ENCODE measurements around the gene FDX2. TPM values are rescaled to one million over a fixed set of nuclear protein-coding genes. Genes with fewer than 3 reads are reported as not detected.

The FDX2 gene
- total and polyA plus RNA-seq, 2 donors (not counting 1 experiment from before 2014, with no cell fraction given): 14.0 to 21.0 TPM

- H3K4me2 ChIP-seq (ENCODE audit: extremely low read depth, insufficient read depth, low read length): peak overlapping the region; percentile 93
- peaks cover 55% of the 10 kb centered on the region for H3K27me3 ChIP-seq (ENCODE audit: control insufficient read depth, insufficient read depth, low read length)
- TF ChIP-seq EZH2 (IDR thresholded peaks at IDR 0.05; ENCODE audit: low read length, missing control alignments): peak; percentile 54
- TF ChIP-seq CTCF (conservative IDR thresholded peaks at IDR 0.05 in 1 of 2, IDR thresholded peaks at IDR 0.05 in 1 of 2; ENCODE audit: low read depth in 1 of 2, low read length in 2 of 2): no peak
- no peaks in the 10 kb centered on the region for H3K9me3 ChIP-seq (ENCODE audit: control insufficient read depth, insufficient read depth, low read depth, low read length)
- no peaks in the 10 kb centered on the region for H4K20me1 ChIP-seq (ENCODE audit: control insufficient read depth, extremely low read depth, insufficient read depth, low read length)
- DNase-seq (ENCODE audit: low read depth in 2 of 2): no peak
- no peak overlapping the region for H3K27ac ChIP-seq (ENCODE audit: insufficient read depth, low read length)
- H2AFZ ChIP-seq (ENCODE audit: low read length): peak overlapping the region; percentile 36
- H3K36me3 ChIP-seq (ENCODE audit: control insufficient read depth, insufficient read depth, low read length): no peaks in the 10 kb centered on the region
- H3K79me2 ChIP-seq (ENCODE audit: control insufficient read depth, insufficient read depth, low read length): no peaks in the 10 kb centered on the region
- peak overlapping the region; percentile 47 to 60 (median 56) for H3K4me3 ChIP-seq (replicated peaks in 1 of 4; ENCODE audit: control extremely low read depth in 1 of 4, insufficient read depth in 1 of 4, low read depth in 3 of 4, low read length in 4 of 4)
- H3K9ac ChIP-seq (ENCODE audit: insufficient read depth, low read length): no peak overlapping the region
- peaks cover 13% of the 10 kb centered on the region for H3K4me1 ChIP-seq (ENCODE audit: control insufficient read depth, extremely low read depth, insufficient read depth, low read length)
These were observed 24.1 kb downstream of the FDX2 start for GRCh38 chr19:10291554-10292205.

- peak in 1 of 2 donors; percentile 40 for DNase-seq (ENCODE audit: low read depth in 2 of 2)
- H3K27me3 ChIP-seq (ENCODE audit: control insufficient read depth, insufficient read depth, low read length): peaks cover 53% of the 10 kb centered on the region
- no peak overlapping the region for H3K27ac ChIP-seq (ENCODE audit: insufficient read depth, low read length)
These were observed 24.8 kb downstream of the FDX2 start for GRCh38 chr19:10290876-10291553.

More at GRCh38 chr19:10290876-10291553, 24.8 kb downstream of the FDX2 start:
- peak overlapping the region; percentile 21 for H2AFZ ChIP-seq (ENCODE audit: low read length)
- no peaks in the 10 kb centered on the region for H3K36me3 ChIP-seq (ENCODE audit: control insufficient read depth, insufficient read depth, low read length)
- H3K4me1 ChIP-seq (ENCODE audit: control insufficient read depth, extremely low read depth, insufficient read depth, low read length): peaks cover 13% of the 10 kb centered on the region
- no peaks in the 10 kb centered on the region for H4K20me1 ChIP-seq (ENCODE audit: control insufficient read depth, extremely low read depth, insufficient read depth, low read length)
- no peaks in the 10 kb centered on the region for H3K79me2 ChIP-seq (ENCODE audit: control insufficient read depth, insufficient read depth, low read length)
- peak overlapping the region; percentile 7 for H3K9ac ChIP-seq (ENCODE audit: insufficient read depth, low read length)
- H3K9me3 ChIP-seq (ENCODE audit: control insufficient read depth, insufficient read depth, low read depth, low read length): no peaks in the 10 kb centered on the region
- TF ChIP-seq EZH2 (IDR thresholded peaks at IDR 0.05; ENCODE audit: low read length, missing control alignments) (no peak), CTCF (conservative IDR thresholded peaks at IDR 0.05 in 1 of 2, IDR thresholded peaks at IDR 0.05 in 1 of 2; ENCODE audit: low read depth in 1 of 2, low read length in 2 of 2) (no peak)
- H3K4me3 ChIP-seq (replicated peaks in 1 of 4; ENCODE audit: control extremely low read depth in 1 of 4, insufficient read depth in 1 of 4, low read depth in 3 of 4, low read length in 4 of 4): peak overlapping the region; percentile 47 to 60 (median 56)
- peak overlapping the region; percentile 93 for H3K4me2 ChIP-seq (ENCODE audit: extremely low read depth, insufficient read depth, low read length)
